SKM-1 (cell line): ENCODE results near the gene CCDC47.
A peak's percentile ranks its signal among the peaks of the same experiment; 100 is the strongest.

Experiments
- DNase-seq: peaks from one replicate; lab custom pipeline; 2025; ENCODE audit not compliant: unreplicated experiment; lab: John Stamatoyannopoulos, UW

CCDC47 gene

GRCh38 chr17:63699638-63700527, 73.5 kb downstream of the CCDC47 start, which contains the start of gene LIMD2:
TSS of gene LIMD2 (minus strand) at chr17:63700125. CDS start at chr17:63699298, 827 bp downstream.
- no peak for DNase-seq

GRCh38 chr17:63698886-63699637, 74.3 kb downstream of the CCDC47 start:
- peak; percentile 31 for DNase-seq

DNA sequence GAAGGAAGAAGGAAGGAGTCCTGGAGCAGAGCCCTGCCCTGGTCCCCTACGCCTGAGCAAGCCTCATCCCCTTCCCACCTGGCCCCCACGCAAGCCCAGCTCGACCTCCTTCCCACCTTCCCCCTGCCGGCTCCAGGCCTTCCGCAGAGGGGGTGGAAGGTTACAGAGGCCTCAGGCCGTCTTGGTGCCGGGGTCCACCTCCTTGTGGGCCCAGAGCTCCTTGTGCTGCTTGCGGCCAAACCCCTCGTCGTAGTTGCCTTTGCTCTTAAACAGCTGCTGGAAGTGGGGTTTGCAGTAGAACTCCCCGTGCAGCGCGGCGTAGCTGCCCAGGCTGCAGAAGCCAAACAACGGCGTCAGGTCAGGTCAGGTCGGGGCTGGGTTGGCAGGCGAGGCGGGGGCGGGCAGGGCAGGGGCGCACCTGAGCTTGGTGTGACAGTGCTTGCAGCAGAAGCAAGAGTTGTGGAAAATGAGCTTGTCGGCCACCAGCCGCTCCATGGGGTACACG, 75.0 kb downstream of the CCDC47 start:
- DNase-seq = no peak

DNA sequence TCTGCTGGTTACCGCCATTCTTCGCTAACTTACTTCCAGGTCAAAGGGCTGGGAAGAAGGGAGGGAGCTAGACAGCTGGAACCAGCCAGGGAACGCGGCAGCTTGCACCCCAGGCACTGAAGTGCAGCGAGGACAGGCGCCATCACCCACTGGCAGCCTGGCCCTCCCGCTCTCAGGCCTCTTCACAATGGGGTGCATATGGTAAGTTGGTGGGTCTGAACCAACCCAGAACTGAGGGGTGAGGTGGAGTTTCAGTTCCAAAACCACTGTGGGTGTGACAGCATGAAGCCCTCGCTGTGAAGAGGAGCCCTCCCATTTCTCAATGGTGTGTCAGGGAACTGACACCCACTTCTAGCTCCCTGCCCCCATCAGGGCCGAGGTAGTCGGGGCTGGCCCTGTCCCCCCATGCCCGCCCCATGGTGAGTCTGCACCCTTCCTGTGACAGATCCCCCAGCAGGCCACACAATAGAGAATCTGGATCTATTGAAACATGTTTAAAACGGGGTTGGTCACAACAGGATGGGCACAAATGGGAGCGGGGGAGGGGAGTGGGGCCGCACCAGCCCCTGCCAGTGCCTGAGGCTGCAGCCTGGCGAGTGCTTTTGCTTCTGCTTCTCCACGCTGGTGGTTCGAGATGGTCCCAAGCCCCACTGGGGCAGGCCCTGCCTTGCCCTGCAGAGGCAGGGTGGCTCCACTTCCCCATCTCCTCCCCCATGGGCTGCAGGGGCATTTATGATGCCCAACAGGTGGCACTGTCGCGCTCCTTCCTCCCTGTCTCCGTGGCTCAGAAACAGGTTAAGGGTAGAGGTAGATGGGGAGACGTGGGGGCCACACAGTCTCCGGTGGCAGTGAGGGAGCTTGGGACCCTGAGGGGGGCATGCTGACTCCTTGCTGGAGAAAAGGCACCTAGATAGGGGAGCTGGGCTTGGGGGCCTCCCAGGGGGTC, 75.8 kb downstream of the CCDC47 start:
- DNase-seq = peak; percentile 64

DNA sequence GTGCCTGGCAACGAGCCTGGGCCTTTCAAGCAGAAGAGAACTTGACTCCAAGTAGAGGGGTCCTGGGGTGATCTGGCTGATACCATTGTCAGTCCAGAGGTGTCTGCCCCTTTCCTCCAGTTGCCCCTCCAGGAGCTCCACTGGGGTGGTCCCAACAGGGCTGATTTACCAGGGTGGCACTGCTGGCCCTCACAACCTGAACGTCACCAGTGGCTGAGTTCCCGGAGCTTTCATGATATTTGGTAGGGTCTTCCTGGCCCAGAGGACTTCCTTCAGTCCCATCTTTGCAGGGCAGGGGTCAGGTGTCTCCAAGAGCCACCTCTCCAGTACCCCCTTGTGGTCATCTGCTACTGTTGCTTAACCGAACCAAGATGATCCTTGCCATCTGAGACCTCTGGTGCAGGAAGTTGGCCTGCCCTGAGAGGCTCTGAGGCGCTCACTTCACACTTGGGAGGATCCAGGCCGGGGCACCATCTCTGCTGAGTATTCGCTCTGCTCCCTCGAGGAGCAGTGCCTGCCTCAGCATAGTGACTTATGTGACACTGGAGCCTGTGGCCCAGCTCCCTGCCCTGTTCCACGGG, 76.9 kb downstream of the CCDC47 start:
- no peak for DNase-seq

GRCh38 chr17:63695889-63696288, 77.5 kb downstream of the CCDC47 start:
- no peak for DNase-seq
